ENCODE results near the gene PDCD6IP. TPM values are rescaled to one million over a fixed set of nuclear protein-coding genes. Genes with fewer than 3 reads are reported as not detected.

Gene PDCD6IP
- total RNA-seq, 1 donor from 2014 or later, result 168 TPM

Other genes with a start within 250 kb of the PDCD6IP start
- 42.4 and 56.8 TPM in 2 replicates for gene CLASP2, start 80.4 kb upstream of the PDCD6IP start, total RNA-seq (ENCODE audit: low replicate concordance)